Jurkat, Clone E6-1 (cell line): ENCODE measurements around the gene APOB.

Source experiments
- DNase-seq: peaks from one replicate; pipeline ENCODE4 v3.0.0-alpha.2; 2011; ENCODE audit warnings: low read depth, low spot score
- H3K4me3 ChIP-seq: 2 replicates; pipeline ENCODE4 v1.5.1; 2011; ENCODE audit warnings: mild to moderate bottlenecking, low read length, control low read depth, moderate library complexity

APOB gene

GRCh38 chr2:21023419-21024181, 20.3 kb downstream of the APOB start:
- DNase-seq, result no peak

GRCh38 chr2:21022792-21023367, 21.0 kb downstream of the APOB start:
- DNase-seq, result no peak
- no peak overlapping the region for H3K4me3 ChIP-seq

More at GRCh38 chr2:21023419-21024181, 20.3 kb downstream of the APOB start:
- H3K4me3 ChIP-seq, result no peak overlapping the region

GRCh38 chr2:21021430-21021829, 22.4 kb downstream of the APOB start:
- no peak overlapping the region for H3K4me3 ChIP-seq
- DNase-seq, result no peak

- H3K4me3 ChIP-seq, result no peak overlapping the region
- DNase-seq, result no peak
Measured at GRCh38 chr2:21020668-21021288, 23.1 kb downstream of the APOB start.

GRCh38 chr2:21020031-21020667, 23.7 kb downstream of the APOB start:
- no peak for DNase-seq
- no peak overlapping the region for H3K4me3 ChIP-seq

- no peak overlapping the region for H3K4me3 ChIP-seq
- no peak for DNase-seq
Measured at GRCh38 chr2:21019678-21020021, 24.2 kb downstream of the APOB start.

GRCh38 chr2:21019000-21019677, 24.7 kb downstream of the APOB start:
- no peak overlapping the region for H3K4me3 ChIP-seq
- no peak for DNase-seq

GRCh38 chr2:21018290-21018689, 25.6 kb downstream of the APOB start:
- H3K4me3 ChIP-seq, result no peak overlapping the region
- no peak for DNase-seq

- no peak for DNase-seq
- H3K4me3 ChIP-seq, result no peak overlapping the region
Measured at GRCh38 chr2:21017748-21018276, 26.1 kb downstream of the APOB start.

- no peak overlapping the region for H3K4me3 ChIP-seq
- no peak for DNase-seq
Measured at GRCh38 chr2:21015281-21015645, 28.6 kb downstream of the APOB start.

- no peak for DNase-seq
Measured at GRCh38 chr2:21014364-21015280, 29.3 kb downstream of the APOB start.

GRCh38 chr2:21013043-21013816, 30.6 kb downstream of the APOB start:
- DNase-seq, result no peak
- no peak overlapping the region for H3K4me3 ChIP-seq

More at GRCh38 chr2:21014364-21015280, 29.3 kb downstream of the APOB start:
- no peak overlapping the region for H3K4me3 ChIP-seq

- DNase-seq, result no peak
- no peak overlapping the region for H3K4me3 ChIP-seq
Measured at GRCh38 chr2:21012557-21012937, 31.3 kb downstream of the APOB start.

- no peak overlapping the region for H3K4me3 ChIP-seq
- no peak for DNase-seq
Measured at GRCh38 chr2:21011876-21012556, 31.9 kb downstream of the APOB start.

GRCh38 chr2:21011453-21011852, 32.4 kb downstream of the APOB start:
- H3K4me3 ChIP-seq, result no peak overlapping the region
- DNase-seq, result no peak

- no peak overlapping the region for H3K4me3 ChIP-seq
- no peak for DNase-seq
Measured at GRCh38 chr2:21010813-21011439, 32.9 kb downstream of the APOB start.
